GM10266 (cell line): Measurements from ENCODE around the gene DENND2A.
"Not testable (repeated sequence)": the region's sequence is repeated elsewhere in the genome, so short reads cannot be mapped to it uniquely, and the experiment has no call there.

Source experiments
- DNase-seq: peaks from one replicate; pipeline ENCODE4 v3.0.0; 2012; ENCODE audit errors: extremely low spot score
- TF ChIP-seq, protein P1 (sequence below): IDR thresholded peaks from 2 replicates; pipeline ENCODE4 v1.5.1; 2012; ENCODE audit warnings: mild to moderate bottlenecking, low read depth; ENCODE audit not compliant: control insufficient read depth, insufficient read depth; ENCODE audit errors: missing control alignments

DENND2A gene

DNA sequence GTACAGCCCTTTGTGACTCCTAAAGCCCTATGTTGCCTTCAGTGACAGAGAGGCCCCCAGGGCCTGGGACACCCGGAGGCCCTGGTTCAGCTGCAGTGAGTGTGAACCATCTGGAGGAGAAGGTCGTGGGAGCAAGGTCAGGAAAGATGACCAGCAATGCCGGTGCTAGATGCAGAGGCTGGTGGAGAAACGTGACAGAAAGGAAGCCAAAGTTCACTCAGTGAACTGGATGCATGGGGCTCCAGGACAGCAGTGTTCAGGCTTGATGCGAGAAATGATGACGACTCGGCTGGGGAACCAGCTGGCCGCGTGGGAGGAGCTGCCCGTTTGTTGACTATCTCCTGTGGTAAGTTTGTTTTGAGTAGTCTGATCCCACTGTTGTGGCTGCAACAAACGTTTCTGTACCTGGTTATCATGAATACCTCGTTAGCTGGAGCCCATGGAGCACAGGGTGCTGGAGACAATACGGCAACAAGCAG is 107.2 kb downstream of the DENND2A start:
- no peak for DNase-seq
- TF ChIP-seq, protein P1, sequence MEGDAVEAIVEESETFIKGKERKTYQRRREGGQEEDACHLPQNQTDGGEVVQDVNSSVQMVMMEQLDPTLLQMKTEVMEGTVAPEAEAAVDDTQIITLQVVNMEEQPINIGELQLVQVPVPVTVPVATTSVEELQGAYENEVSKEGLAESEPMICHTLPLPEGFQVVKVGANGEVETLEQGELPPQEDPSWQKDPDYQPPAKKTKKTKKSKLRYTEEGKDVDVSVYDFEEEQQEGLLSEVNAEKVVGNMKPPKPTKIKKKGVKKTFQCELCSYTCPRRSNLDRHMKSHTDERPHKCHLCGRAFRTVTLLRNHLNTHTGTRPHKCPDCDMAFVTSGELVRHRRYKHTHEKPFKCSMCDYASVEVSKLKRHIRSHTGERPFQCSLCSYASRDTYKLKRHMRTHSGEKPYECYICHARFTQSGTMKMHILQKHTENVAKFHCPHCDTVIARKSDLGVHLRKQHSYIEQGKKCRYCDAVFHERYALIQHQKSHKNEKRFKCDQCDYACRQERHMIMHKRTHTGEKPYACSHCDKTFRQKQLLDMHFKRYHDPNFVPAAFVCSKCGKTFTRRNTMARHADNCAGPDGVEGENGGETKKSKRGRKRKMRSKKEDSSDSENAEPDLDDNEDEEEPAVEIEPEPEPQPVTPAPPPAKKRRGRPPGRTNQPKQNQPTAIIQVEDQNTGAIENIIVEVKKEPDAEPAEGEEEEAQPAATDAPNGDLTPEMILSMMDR = no peak

DNA sequence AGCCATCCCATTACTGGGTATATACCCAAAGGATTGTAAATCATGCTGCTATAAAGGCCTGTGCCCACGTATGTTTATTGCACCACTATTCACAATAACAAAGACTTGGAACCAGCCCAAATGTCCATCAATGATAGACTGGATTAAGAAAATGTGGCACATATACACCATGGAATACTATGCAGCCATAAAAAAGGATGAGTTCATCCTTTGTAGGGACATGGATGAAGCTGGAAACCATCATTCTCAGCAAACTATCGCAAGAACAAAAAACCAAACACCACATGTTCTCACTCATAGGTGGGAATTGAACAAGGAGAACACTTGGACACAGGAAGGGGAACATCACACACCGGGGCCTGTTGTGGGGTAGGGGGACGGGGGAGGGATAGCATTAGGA is 111.2 kb downstream of the DENND2A start:
- not testable (repeated sequence) for DNase-seq

DNA sequence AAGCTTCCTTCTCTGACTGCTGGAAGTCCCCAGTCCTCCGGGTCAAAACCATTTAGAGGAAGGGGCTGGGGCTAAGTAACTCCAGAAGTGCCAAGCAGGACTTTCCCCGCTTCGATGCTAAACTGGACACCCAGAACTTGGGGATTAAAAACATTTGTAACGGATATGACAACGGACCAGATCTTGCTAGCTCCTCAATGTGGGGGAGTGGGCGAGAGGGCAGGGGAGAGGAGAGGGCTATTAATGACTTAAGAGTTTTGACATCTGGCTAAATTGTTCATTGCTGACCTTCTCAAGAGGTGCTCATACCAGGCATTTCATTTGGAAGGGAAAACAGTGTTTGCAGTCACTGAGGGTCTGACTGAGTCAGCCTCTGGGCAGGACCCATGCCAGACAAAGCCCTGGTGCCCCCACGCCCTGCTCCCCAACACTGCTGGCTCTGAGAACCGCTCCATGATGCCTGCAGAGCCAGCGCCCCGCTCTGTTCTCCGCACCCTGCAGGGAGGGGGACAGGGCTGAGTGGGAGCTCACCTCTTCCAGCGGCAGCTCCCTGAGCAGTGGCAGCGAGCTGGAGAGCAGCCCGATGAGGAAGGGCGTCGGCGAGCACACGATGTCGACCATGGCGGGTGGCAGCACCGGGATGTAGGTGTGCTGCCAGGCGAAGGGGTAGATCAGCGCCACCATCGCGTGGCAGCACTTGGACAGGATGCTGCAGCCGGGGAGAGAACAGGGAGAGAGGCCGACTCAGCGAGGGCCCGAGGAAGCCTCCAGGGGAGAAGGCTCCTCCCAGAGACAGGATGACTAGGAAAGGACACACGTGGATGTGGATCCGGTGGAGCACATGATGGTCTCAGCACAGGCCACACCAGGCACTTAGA is 113.6 kb downstream of the DENND2A start:
- no peak for DNase-seq
- TF ChIP-seq, protein P1 = no peak

DNA sequence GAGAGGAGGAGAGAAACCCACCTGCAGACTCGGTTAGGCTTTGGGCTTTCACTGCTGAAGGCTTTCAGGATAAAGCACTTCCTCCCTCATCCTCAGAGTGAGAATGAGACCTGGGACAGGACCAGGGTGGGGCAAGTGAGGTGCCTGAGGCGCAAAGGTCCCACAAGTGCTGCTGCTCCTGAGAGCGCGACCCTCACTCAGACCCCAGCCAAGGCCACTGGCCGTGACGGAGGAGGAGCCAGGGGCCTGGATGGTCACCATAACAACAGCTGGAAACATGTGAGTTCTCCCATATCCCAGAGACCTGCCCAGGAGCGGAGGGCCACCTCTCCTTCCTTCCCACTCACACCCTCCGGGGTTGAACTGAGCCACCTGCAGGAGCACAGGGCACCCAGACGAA is 114.4 kb downstream of the DENND2A start:
- TF ChIP-seq, protein P1 = no peak
- no peak for DNase-seq

DNA sequence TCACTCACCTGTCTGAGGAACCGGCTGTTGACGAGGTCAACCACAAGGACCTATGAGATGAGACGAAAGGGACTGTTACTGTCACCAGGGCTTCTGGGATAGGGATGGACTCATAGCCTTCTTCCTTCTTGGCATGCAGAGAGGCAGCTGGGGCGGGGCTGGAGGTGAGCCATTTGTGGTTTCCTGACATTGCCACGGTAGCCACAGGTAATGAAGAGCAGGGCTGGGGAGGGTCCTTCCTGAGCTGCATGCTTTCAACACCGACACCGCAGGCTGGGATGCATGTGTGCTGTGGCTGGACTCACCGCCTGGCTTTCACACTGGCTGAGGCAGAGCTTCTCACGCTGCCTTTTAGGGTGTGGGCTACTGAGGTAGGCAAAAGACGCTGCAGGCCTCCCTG is 114.9 kb downstream of the DENND2A start:
- no peak for DNase-seq
- TF ChIP-seq, protein P1 = no peak

DNA sequence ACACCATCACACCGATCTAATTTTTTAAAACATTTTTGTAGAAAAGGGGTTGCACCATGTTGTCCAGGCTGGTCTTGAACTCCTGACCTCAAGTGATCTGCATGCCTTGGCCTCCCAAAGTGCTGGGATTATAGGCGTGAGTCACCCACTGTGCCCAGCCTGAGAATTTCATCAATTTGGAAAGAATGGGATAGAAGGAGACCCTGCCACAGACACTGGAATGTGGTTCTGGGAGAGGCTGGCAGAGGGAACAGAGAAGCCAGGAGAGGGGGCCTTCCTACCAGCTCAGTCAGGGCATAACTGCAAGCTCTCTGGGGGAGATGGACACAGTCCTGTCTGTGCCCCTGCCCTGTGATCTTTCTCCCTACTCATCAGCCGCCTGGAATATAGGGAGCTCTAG is 119.2 kb downstream of the DENND2A start:
- TF ChIP-seq, protein P1 = no peak
- no peak for DNase-seq

DNA sequence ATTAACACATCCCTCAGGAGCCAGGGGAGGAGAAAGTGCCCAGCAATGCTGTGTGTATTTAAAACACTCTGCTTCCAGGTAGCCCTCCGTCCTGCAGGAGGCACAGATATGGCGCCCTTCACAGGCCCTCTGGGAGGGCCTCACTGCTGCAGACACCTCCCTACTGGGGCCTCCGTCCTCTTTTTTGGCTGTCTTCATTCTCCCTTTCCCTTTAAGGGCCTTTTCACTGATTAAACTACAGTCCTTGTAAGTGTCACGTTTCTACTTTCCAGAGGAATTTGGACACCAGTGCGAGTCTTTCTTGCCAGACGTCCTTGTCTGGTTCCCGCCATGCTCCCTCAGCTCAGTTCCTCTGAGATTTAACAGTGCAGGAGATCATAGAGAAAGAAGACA is 121.6 kb downstream of the DENND2A start:
- TF ChIP-seq, protein P1 = no peak
- DNase-seq = no peak

DNA sequence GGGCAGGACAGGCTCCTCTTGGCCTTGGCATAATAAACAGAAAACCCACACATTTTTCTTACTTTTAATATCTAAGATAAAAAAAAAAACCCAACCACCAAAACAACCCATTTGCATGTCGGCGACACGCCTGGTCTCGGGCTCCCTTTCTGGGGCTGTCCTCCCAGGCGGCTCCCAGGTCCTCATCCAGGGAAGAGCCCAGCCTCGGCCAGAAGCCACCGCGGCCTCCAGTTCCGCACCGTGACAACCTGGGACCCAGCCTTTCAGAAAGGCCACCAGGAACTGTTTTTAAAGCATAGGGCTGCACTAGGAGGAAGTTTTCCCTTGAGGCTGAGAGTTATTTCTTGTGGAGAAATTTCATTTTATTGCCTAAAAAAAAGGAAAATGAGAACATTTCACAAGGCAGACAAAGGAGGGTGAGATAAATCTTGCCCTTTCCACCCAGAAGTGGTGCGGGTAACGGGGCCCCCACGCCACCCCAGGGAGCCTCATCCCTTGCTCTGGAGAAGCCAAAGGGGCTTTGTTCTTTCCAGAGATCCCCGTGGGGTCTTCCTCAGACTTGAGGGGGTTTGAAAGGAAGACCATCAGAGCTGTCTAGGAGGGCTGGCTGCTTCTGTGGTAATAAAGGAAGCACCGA is 122.1 kb downstream of the DENND2A start:
- TF ChIP-seq, protein P1 = no peak
- DNase-seq = no peak
